Activated CD4-positive, CD25-positive, alpha-beta regulatory T cell treated with anti-CD3 and anti-CD28 coated beads, Interleukin-2, amount 50 U/mL, for 24 hours (primary cell): ENCODE measurements around the gene GPATCH3.
"Not testable (repeated sequence)": the region's sequence is repeated elsewhere in the genome, so short reads cannot be mapped to it uniquely, and the experiment has no call there.

Source experiments
- ATAC-seq, 2 donors: fragments of 150-1000 bp; cut with Tn5 transposase; one replicate each; pipeline ENCODE4 v1.10.0; 2021; ENCODE audit warnings: mild to moderate bottlenecking in 1 of 2, moderate library complexity in 1 of 2

GPATCH3 gene

DNA sequence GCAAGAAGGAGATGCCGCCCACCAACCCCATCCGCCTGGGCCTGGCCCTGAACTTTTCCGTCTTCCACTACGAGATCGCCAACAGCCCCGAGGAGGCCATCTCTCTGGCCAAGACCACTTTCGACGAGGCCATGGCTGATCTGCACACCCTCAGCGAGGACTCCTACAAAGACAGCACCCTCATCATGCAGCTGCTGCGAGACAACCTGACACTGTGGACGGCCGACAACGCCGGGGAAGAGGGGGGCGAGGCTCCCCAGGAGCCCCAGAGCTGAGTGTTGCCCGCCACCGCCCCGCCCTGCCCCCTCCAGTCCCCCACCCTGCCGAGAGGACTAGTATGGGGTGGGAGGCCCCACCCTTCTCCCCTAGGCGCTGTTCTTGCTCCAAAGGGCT is 36.6 kb downstream of the GPATCH3 start:
- no peak for ATAC-seq

DNA sequence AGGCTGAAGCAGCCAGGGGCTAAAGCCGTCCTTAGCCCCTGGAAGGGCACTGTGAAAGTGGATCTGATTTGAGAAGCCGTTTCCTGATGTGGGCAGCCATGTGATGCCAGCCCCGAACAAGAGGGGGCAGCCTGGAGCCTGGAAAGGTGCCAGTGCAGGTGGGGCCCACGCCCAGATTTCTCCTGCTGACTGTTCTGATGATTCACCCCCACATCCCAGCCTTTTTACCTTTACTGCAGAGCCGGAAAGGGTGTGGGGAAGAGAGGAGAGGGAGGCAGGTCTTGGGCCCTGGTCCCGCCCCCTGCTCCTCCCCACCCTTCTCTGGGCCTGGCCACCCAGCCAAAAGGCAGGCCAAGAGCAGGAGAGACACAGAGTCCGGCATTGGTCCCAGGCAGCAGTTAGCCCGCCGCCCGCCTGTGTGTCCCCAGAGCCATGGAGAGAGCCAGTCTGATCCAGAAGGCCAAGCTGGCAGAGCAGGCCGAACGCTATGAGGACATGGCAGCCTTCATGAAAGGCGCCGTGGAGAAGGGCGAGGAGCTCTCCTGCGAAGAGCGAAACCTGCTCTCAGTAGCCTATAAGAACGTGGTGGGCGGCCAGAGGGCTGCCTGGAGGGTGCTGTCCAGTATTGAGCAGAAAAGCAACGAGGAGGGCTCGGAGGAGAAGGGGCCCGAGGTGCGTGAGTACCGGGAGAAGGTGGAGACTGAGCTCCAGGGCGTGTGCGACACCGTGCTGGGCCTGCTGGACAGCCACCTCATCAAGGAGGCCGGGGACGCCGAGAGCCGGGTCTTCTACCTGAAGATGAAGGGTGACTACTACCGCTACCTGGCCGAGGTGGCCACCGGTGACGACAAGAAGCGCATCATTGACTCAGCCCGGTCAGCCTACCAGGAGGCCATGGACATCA is 37.2 kb downstream of the GPATCH3 start, which contains the start of gene SFN:
Gene SFN (plus strand): TSS at position 369 of the 904 bp plus-strand sequence. CDS start 64 bp downstream, at position 433.
- ATAC-seq: no peak

DNA sequence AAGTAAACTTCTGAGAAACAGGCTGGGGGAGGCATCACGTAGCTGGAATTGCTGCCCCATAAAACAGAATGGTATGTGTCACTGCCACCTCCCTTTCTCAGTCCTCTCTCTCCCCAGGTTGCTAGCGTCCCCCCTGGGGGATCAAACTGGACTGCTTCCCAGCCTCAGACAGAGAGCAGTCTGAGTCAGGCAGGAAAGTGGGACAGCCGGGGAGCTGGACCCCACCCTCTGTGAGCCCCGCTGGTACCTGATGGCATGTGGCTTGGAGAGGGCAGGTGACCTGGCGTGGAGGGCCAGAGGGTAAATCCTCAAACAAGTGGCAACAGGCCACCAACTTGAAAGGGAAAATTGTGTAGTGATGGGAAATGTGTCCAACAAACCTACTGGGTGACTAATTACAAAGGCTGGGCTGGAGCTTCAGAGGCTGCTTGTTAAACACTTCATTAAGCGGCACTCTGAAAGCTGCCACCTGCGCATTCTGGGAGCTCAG is 38.3 kb downstream of the GPATCH3 start:
- no peak for ATAC-seq

DNA sequence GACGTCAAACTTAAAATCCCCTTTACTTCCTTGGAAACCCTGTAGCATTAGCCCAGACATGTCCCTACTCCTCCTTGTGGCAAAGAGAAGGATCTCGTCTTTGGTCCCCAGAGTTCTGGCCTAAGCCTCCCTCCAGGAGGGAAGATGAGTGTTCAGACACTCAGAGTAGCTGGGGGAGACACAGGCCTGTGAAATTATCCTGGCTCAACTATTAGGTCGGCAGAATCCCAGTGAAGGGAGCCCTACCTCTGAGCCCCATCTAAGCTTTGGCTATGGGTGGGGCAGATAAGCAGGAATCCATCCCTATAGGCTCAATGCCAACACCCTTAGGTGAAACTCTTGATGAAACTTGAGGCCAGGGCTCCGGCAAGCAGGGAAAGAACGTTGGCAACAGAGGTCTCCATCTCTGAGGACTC is 39.0 kb downstream of the GPATCH3 start:
- ATAC-seq: no peak

DNA sequence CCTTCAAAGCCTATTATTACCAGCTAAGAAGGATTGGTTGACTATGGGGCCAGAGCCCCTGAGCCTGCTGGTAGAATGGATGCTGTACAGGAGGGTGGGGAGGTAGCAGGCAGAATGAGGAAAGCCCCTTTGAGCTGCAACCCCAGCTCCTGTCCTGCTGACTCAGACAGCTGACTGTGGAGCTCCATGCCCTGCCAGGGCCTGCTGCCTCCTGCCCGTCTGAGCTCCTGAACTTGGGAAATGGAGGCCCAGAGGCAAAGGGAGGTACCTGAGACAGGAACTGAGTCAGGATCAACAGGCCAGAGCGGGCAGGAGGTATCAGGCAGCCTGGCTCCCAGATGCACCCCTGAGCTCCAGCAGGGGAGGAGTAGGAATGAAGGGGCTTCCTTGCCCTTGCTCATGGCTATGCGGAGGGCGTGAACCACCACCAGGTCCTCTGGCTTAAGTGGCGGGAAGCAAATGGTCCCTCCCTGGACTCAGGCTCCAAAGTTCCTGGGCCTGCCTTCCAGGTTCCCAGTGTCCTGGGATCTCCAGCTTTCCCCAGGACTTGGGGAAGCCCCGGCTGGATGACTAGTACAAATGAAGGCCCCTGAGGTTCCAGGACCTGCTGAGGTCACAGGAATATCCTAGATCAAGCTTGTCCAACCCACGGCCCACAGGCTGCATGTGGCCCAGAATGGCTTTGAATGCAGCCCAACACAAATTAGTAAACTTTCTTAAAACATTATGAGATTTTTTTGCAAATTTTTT is 41.2 kb downstream of the GPATCH3 start:
- ATAC-seq: no peak

DNA sequence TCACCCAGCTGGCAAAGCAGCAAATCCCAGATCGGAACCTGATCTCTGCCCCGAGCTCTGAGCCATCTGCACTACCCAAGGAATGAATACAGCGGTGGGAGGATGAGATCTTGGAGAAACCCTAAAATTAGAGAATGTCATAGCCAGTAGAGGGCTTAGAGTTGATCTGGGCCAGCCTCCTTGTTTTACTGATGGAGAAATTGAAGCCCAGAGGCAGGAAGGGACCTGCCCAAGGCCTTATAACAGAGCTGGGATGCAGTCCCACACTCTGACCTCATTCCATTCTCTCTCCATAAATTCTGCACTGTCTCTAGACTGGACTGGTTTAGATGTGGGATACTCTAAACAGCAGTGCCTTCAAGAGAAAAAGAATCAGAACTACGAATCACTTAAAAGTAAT is 42.1 kb downstream of the GPATCH3 start:
- no peak for ATAC-seq

DNA sequence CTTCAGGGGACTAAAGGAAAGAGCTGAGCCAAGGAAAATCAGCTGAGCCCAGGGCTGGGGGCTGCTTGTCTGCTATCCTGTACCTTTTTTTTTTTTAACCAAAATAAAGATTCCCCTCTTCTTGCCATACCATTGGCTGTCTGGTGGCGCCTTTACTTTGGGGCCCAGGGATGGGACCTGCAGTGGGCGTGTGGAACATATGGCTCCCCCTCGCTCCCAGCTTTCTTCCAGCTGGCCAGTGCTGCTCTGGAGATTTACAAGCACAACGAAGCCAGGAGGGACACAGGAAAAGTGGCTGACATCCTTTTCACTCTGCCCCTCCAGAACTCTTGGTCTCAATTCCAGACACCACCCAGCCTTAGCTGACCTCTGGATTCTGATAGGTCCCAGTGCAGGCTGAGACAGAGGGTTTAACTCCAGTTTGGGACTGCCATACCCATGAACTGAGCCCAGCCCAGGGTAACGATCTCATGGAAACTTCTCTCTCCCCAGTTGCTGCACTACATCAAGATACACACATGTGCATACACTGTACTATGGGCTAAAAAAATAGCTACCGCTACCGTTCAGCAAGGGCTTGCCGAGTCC is 42.7 kb downstream of the GPATCH3 start:
- ATAC-seq: no peak

DNA sequence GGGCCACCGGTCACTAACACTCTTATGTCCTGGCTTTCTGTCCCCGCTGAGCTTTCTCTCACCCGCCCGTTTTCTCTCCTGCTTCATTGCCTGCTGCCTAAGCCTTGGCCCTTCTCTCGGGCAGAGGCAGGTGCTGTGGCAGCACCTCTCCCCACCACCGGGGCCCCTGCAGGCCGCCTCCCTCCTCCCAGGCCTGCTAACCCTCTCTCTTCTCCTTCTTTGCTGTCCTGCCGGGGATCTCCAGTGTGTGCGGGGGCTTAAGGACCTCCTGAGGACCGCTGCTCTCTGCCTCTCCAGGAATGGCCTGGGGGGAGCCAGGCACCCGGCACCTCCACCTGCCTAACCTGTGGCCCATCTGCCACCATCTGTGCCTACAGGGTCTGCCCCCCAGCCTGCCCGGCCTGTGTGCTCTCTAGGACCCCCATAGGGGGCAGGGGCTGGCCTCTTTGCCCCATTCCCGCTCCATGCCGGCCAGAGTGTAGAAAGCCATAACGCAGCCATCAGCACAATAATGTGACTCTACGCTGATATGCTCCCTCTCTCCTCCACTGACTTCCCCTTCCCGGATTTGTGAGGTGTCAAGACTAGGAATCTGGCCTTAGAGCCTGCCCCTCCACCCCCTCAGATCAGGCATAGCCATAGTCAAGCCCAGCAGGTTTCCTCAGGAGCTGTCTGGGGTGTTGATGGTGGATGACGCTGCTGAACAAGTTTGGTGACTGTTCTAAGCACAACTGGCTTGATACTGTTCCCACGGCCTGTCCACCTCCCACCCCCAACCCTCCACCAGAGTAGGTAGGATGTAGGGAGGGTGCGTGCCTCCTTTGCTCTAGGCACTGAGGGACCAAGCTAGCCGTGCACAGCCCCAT is 43.4 kb downstream of the GPATCH3 start:
- no peak for ATAC-seq

DNA sequence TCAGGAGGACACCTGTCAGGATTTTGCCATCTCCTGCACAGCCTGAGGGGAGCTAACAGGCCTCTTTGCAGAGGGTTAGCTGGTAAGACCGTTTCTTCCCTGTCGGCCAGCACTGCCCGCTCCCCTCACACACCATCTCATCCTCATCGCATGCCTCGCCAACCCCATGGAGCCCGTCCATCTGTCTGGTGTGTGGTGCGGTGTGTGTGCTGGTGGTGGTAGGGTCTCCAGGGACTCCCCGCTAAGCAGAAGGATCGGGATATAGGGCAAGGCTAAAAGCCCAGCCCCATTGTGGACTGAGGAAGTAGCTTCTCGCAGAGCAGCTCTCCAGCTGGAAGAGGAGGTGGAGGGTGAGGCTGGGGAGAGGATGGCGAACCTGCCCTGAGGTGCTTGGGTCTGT is 44.1 kb downstream of the GPATCH3 start:
- ATAC-seq: no peak

DNA sequence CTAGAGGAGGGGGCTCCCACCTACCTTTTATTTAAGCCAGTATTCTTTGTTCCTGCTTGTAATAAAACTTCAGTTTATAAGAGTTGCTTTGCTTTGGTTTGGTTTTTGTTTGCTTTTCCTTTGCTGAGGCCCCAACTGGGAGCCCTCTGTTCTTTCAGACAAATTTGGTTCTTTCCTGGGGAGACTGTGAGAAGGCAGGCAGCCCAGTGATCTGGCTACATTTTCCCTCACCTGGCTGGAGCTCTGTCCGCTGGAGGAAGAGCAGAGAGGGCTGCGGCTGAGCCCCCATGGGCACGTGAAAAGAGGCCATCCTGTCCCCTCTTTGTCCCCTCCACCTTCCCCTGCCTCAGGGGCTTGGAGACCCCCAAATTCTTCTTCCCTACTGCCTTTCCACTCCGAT is 44.6 kb downstream of the GPATCH3 start:
- ATAC-seq: no peak

DNA sequence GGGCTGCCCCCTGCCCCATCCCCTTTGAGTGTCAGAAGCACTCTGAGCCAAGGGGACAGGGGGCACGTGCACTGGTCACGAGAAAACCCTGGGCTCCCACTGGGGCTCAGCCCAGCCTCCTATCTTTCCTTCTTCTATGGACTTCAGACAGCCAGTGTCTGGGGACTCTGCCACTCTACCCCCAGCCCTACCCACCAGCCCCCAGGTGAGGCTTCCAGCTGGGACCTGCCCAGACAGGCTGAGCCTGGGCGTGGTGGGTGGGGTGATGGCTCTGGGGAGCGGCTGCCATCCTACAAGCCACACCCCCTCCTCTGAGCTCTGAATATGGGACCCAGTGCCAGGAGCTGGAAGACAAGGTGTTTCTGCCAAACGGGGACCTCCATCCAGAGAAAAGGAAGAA is 45.4 kb downstream of the GPATCH3 start:
- ATAC-seq: no peak

DNA sequence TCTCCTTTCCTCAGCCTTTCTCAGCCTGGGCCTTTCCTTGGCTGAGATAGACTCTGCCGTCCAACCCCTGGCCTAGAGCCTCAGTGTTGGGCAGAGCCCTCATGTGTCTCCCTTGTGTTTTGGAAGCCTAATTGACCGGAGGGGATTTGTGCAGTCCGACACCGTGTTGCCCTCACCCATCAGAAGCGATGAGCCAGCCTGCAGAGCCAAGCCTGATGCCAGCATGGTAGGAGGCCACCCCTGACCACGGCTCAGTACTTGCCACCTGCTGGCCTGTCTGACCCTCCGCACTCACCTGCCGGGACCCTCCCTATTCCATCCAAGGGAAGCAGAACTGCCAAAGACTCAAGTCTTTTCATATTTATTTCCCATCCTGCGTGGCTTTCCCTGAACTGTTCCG is 46.7 kb downstream of the GPATCH3 start:
- no peak for ATAC-seq

DNA sequence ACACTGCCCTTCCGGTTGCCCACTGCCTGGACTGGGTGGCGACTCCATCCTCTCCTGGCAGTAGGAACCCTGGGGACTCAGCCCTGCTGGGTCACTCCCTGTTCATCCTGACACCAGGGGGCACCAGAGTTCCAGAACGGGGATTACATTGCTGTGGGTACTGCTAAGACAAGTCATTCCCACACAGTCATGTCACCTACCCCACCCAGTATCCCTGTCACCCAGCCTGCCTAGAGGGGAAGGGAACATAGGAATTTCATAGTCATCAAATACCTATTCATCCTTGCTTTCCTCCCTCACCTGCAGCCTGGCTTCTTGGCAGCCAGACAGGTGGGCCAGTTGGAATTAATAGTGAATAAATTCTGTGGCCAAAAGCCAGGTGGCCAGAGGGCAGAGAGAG is 47.1 kb downstream of the GPATCH3 start:
- peak; percentile 87 to 93 for ATAC-seq

DNA sequence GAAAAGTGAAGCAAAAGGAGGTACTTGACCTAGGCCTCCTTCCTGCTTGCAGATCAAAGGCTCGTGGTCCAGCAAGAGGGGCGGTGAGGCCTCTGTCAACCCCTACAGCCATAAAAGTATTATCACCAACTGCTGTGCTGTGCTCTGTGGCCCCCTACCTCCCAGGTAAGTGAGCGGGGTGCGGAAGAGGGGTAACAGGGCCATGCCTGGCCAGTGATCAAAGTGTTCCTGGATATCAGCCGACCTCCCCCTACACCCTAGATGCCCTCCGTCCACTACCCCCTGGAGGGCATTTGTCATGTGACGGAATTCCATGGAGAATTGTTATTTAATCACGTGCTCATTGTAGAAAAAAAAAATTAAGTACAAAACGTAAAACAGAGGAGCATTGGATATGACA is 47.6 kb downstream of the GPATCH3 start:
- ATAC-seq: no peak

DNA sequence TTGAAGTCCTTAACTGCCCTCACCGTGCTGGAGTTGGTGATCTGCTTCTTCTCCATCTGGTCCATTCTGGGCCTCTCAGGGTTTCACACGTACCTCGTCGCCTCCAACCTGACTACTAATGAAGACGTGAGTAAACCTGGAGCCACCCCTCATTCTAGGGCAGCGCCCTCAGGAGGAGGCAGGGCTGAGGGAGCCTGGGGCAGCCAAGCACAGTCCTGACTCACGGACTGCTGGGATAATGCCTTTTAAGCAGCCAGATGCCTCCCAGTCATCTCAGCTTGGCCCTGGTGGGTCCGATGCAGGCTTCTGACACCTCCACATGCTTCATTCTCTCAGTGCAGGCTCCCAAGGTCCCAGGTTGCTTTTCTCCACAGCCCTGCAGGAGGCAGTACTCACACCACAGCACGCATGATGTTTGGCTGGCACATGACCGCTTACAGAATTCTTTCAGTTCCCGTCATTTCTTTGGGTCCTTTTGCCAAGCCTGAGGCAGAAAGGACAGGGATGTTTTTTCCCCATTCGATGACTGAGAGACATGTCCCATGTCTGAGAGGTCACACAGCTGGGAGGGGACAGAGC is 49.1 kb downstream of the GPATCH3 start:
- no peak for ATAC-seq

DNA sequence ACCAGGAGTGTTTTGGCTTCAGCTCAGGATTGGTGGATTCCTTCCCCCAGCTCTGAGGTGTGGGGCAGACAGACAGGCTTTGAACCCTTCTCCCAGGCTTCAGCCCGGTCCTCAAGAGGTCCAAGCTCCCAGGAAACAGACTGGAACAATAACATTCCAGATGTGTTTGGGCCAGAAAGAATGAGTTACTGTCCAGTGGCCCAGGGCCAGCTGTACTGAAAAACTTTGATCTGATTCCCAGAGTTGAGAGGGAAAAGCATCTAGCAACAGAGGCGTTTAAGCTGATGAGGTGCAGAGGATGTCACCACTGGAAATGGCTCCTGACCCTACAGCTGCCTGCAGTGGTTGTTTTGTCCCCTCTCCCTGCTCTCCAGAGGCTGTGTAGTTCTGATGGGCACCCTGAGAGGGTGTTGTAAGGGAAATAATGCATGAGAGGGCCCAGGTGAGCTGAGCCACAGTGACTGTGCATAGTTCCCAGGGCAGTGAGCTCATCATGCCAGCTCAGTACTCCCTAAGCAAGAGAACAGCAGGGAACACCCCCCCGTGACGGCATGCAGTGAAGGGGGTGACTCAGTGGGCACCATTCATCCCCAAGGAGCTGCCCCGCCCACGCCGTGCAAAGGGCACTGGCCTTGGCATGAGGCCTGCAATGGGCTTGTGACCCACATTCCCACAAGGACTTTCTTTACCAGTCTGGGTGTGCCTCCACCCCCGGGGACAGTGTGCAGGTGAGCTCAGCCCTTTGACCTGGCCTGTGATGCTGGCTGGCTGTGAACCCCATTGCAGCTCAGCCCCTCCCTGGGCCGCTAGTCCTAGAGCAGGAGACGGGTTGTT is 51.1 kb downstream of the GPATCH3 start:
- ATAC-seq: no peak

DNA sequence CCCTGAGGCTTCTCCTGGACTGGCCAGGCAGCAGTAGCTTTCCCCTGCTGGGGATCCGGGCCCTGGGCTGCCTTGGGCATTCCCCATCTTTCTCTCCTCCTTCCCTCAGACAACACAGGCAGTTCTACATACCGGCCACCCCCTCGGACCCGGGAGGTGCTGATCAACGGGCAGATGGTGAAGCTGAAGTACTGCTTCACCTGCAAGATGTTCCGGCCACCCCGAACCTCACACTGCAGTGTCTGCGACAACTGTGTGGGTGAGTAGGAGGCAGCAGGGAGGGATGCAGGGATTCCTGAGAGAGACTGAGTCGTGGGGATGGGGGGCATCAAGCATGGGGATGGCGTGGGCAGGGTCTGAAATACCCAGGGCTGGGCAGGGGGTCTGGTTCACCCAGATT is 51.8 kb downstream of the GPATCH3 start:
- ATAC-seq: no peak

DNA sequence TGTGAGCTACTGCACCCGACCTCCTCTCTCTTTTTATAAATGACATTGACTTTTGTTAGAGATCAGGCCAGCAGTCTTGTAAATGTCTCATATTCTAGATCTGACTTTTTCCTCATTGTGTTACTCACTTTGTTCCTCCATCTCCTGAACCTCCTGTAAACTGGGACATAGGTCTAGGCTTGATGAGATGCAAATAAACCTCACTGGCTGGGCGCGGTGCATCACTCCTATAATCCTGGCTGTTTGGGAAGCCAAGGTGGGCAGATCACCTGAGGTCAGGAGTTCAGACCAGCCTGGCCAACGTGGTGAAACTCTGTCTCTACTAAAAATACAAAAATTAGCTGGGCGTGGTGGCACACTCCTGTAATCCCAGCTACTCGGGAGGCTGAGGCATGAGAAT is 52.4 kb downstream of the GPATCH3 start:
- not testable (repeated sequence) for ATAC-seq

DNA sequence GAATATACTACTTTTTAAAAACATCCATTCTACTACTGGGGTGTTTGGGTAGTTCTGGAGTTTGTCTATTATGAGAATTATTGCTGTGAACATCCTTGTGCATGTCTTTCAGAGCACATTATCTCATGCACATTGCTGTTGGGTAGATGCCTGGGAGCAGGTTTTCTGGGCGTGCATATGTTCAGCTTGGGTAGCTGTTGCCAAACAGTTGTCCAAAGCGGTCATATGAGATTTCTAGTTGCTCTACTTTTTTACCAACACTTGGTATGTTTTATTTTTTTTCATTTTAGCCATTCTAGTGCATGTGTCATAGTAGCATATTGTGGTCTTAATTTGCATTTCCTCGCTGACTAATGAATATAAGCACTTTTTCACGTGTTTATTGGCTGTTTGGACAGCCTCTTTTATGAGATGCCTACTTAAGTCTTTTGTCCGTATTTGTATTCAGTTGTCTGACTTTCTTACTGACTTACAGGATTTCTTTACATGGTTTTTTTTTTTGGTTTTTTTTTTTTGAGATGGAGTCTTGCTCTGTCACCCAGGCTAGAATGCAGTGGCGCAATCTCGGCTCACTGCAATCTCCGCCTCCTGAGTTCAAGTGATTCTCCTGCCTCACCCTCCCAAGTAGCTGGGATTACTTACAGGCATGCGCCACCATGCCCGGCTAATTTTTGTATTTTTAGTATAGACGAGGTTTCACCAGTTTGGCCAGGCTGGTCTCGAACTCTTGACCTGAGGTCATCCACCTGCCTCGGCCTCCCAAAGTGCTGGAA is 55.7 kb downstream of the GPATCH3 start:
- peak; percentile 46 to 73 for ATAC-seq
